Stimulated activated CD8-positive, alpha-beta memory T cell treated with anti-CD3 and anti-CD28 coated beads, Interleukin-15, amount 100 ng/mL, for 4 hours (primary cell): ENCODE data around the gene TMEM150A.
"Not testable (repeated sequence)": the region's sequence is repeated elsewhere in the genome, so short reads cannot be mapped to it uniquely, and the experiment has no call there.

Experiments
- DNase-seq, 2 donors: peaks; one replicate each; pipeline ENCODE4 v3.0.0-alpha.2; 2020; ENCODE audit warnings: low read depth in 2 of 2

The TMEM150A gene

GRCh38 chr2:85566265-85566664, 36.2 kb downstream of the TMEM150A start:
- no peak for DNase-seq

- no peak for DNase-seq
These were observed 38.3 kb downstream of the TMEM150A start for GRCh38 chr2:85564144-85564563.

GRCh38 chr2:85561280-85562212, 41.0 kb downstream of the TMEM150A start, which contains the start of gene GGCX:
TSS of gene GGCX (minus strand) at chr2:85561493. CDS start at chr2:85561428, 65 bp downstream.
- peak; percentile 89 to 93 for DNase-seq

- DNase-seq, result peak in 1 of 2 donors; percentile 27
These were observed 41.7 kb downstream of the TMEM150A start for GRCh38 chr2:85560812-85561279.

- not testable (repeated sequence) for DNase-seq
These were observed 42.1 kb downstream of the TMEM150A start for GRCh38 chr2:85560403-85560726.

- DNase-seq, result no peak
These were observed 44.3 kb downstream of the TMEM150A start for GRCh38 chr2:85558160-85558559.

GRCh38 chr2:85557130-85557529, 45.4 kb downstream of the TMEM150A start:
- DNase-seq, result no peak

GRCh38 chr2:85554980-85555612, 47.4 kb downstream of the TMEM150A start:
- no peak for DNase-seq

- no peak for DNase-seq
These were observed 49.3 kb downstream of the TMEM150A start for GRCh38 chr2:85553184-85553583.

GRCh38 chr2:85551698-85552678, 50.5 kb downstream of the TMEM150A start:
- peak; percentile 59 to 82 for DNase-seq

GRCh38 chr2:85550486-85550885, 52.0 kb downstream of the TMEM150A start:
- no peak for DNase-seq

GRCh38 chr2:85549826-85550225, 52.7 kb downstream of the TMEM150A start:
- DNase-seq, result no peak

GRCh38 chr2:85549095-85549494, 53.4 kb downstream of the TMEM150A start:
- DNase-seq, result no peak

GRCh38 chr2:85548608-85548900, 53.9 kb downstream of the TMEM150A start:
- DNase-seq, result no peak
